SK-N-SH (cell line): ENCODE data around the gene TEX52. TPM values are rescaled to one million over a fixed set of nuclear protein-coding genes. Genes with fewer than 3 reads are reported as not detected.
"Not testable (repeated sequence)": the region's sequence is repeated elsewhere in the genome, so short reads cannot be mapped to it uniquely, and the experiment has no call there.

ENCODE experiments used
- CTCF ChIA-PET: fragments of 300-600, 350-600 bp; formaldehyde crosslinking; extraction: SDS; loops from one replicate; lab custom pipeline; 2021; lab: Yijun Ruan, JAX
- POLR2A ChIA-PET: fragments of 350-600 bp; sonication (Branson Sonifier 250); formaldehyde crosslinking; extraction: SDS; loops from one replicate; lab custom pipeline; 2020; ENCODE audit warnings: antibody characterized with exemption, inconsistent platforms; lab: Yijun Ruan, JAX
- DNase-seq: peaks from one replicate; pipeline ENCODE4 v3.0.0; 2012
- H2AFZ ChIP-seq: fragments of 200-600 bp; sonication (generic); 2 replicates; pipeline ENCODE4 v1.8.1; 2016; ENCODE audit warnings: antibody characterized with exemption, mild to moderate bottlenecking, low read depth
- H3F3A ChIP-seq: fragments of 200-600 bp; sonication (generic); replicated peaks from 2 replicates; pipeline ENCODE3; 2016; ENCODE audit warnings: antibody characterized with exemption, mild to moderate bottlenecking; ENCODE audit not compliant: insufficient read depth
- H3K27ac ChIP-seq, 2 experiments: fragments of 200-500 bp in 1 of 2; fragments of 200-600 bp in 1 of 2; sonication (Bioruptor generic) in 1 of 2; sonication (generic), shearing (Covaris generic) in 1 of 2; 2 replicates each; pipeline versions ENCODE4 v1.5.1 to v1.6.1; 2014 to 2016; ENCODE audit warnings: low read depth in 2 of 2, inconsistent platforms in 1 of 2, low read length in 1 of 2, mild to moderate bottlenecking in 1 of 2, mixed read lengths in 1 of 2
- H3K27me3 ChIP-seq: fragments of 200-600 bp; sonication (generic), shearing (Covaris generic); 2 replicates; pipeline ENCODE4 v1.6.1; 2016; ENCODE audit warnings: mixed run types; ENCODE audit not compliant: insufficient read depth
- H3K36me3 ChIP-seq, 2 experiments: fragments of 200-500 bp in 1 of 2; fragments of 200-600 bp in 1 of 2; sonication (Bioruptor generic) in 1 of 2; sonication (generic) in 1 of 2; replicated peaks in 1 of 2; 2 replicates each; pipeline versions ENCODE3 to v1.5.1; 2014 to 2016; ENCODE audit warnings: low read length in 1 of 2, mild to moderate bottlenecking in 1 of 2; ENCODE audit not compliant: insufficient read depth in 2 of 2, control insufficient read depth in 1 of 2
- H3K4me1 ChIP-seq, 2 experiments: fragments of 200-500 bp in 1 of 2; fragments of 200-600 bp in 1 of 2; sonication (Bioruptor generic) in 1 of 2; sonication (generic), shearing (Covaris generic) in 1 of 2; 2 replicates each; pipeline versions ENCODE4 v1.5.1 to v1.6.1; 2014 to 2016; ENCODE audit warnings: low read depth in 1 of 2, low read length in 1 of 2, mixed run types in 1 of 2; ENCODE audit not compliant: insufficient read depth in 2 of 2, control insufficient read depth in 1 of 2
- H3K4me2 ChIP-seq: fragments of 200-600 bp; sonication (generic), shearing (Covaris generic); 2 replicates; pipeline ENCODE4 v1.6.1; 2017; ENCODE audit warnings: mixed run types
- H3K4me3 ChIP-seq, 2 experiments: fragments of 200-500 bp in 1 of 2; fragments of 200-600 bp in 1 of 2; sonication (Bioruptor generic) in 1 of 2; sonication (generic), shearing (Covaris generic) in 1 of 2; 2 replicates each; pipeline versions ENCODE4 v1.5.1 to v1.8.1; 2014 to 2016; ENCODE audit warnings: low read depth in 2 of 2, inconsistent platforms in 1 of 2, low read length in 1 of 2, mild to moderate bottlenecking in 1 of 2, mixed read lengths in 1 of 2, moderate library complexity in 1 of 2
- H3K79me2 ChIP-seq: fragments of 200-600 bp; sonication (generic); 2 replicates; pipeline ENCODE4 v1.8.1; 2017; ENCODE audit warnings: mild to moderate bottlenecking; ENCODE audit not compliant: insufficient read depth
- H3K9ac ChIP-seq: fragments of 200-600 bp; sonication (generic); 2 replicates; pipeline ENCODE4 v1.6.1; 2017; ENCODE audit warnings: mixed run types
- H3K9me2 ChIP-seq: fragments of 200-600 bp; sonication (generic); 2 replicates; pipeline ENCODE4 v1.6.1; 2017; ENCODE audit warnings: mixed run types
- H3K9me3 ChIP-seq: fragments of 200-600 bp; sonication (generic); 2 replicates; pipeline ENCODE4 v1.6.1; 2017; ENCODE audit warnings: mixed run types, mild to moderate bottlenecking, moderate library complexity
- H4K20me1 ChIP-seq: fragments of 200-600 bp; sonication (generic); 2 replicates; pipeline ENCODE4 v1.6.1; 2017; ENCODE audit warnings: mild to moderate bottlenecking, mixed run types; ENCODE audit not compliant: insufficient read depth
- CHD2 ChIP-seq: fragments of 150-350 bp; IDR thresholded peaks from 2 replicates; pipeline ENCODE4 v1.6.1; 2018; ENCODE audit warnings: low read length; ENCODE audit not compliant: partially characterized antibody
- CTCF ChIP-seq: fragments of 200-600 bp; sonication (generic); IDR thresholded peaks from 2 replicates; pipeline ENCODE4 v1.6.1; 2017; ENCODE audit warnings: antibody characterized with exemption, mild to moderate bottlenecking, moderate library complexity
- ELF1 ChIP-seq: IDR thresholded peaks from 2 replicates; pipeline ENCODE4 v1.4.0; 2012
- FOSL2 ChIP-seq: IDR thresholded peaks from 2 replicates; pipeline ENCODE4 v1.4.0; 2012; ENCODE audit warnings: low read depth, mild to moderate bottlenecking, moderate library complexity, borderline replicate concordance
- FOXJ3 ChIP-seq: sonication (generic); formaldehyde crosslinking; IDR thresholded peaks from 2 replicates; pipeline ENCODE4 v1.5.1; 2020; ENCODE audit warnings: mild to moderate bottlenecking, missing genetic modification reagents
- GABPA ChIP-seq: IDR thresholded peaks from 2 replicates; pipeline ENCODE4 v1.4.0; 2012; ENCODE audit warnings: low read depth, mild to moderate bottlenecking
- GATA2 ChIP-seq: sonication (generic); formaldehyde crosslinking; IDR thresholded peaks from 2 replicates; pipeline ENCODE4 v1.5.0; 2020; ENCODE audit warnings: mild to moderate bottlenecking, missing genetic modification reagents
- IRF3 ChIP-seq: fragments of 150-350 bp; IDR thresholded peaks from 2 replicates; pipeline ENCODE4 v1.6.1; 2016; ENCODE audit warnings: mild to moderate bottlenecking, low read depth, low read length
- JUND ChIP-seq: IDR thresholded peaks from 2 replicates; pipeline ENCODE4 v1.4.0; 2012
- MXI1 ChIP-seq: IDR thresholded peaks from 2 replicates; pipeline ENCODE4 v1.6.1; 2012; ENCODE audit warnings: mild to moderate bottlenecking, low read depth, low read length, improper control_type of control experiment
- NFIC ChIP-seq: IDR thresholded peaks from 2 replicates; pipeline ENCODE4 v1.4.0; 2012; ENCODE audit warnings: borderline replicate concordance
- SIN3A ChIP-seq: IDR thresholded peaks from 2 replicates; pipeline ENCODE4 v1.6.1; 2012; ENCODE audit warnings: low read depth, mild to moderate bottlenecking, low read length, moderate library complexity, borderline replicate concordance
- TEAD4 ChIP-seq: IDR thresholded peaks from 2 replicates; pipeline ENCODE4 v1.4.0; 2012; ENCODE audit warnings: mild to moderate bottlenecking, borderline replicate concordance; ENCODE audit not compliant: insufficient read depth
- USF2 ChIP-seq: fragments of 150-350 bp; IDR thresholded peaks from 2 replicates; pipeline ENCODE4 v1.6.1; 2017; ENCODE audit warnings: antibody characterized with exemption, low read length, low read depth, borderline replicate concordance
- ZBTB33 ChIP-seq: IDR thresholded peaks from 2 replicates; pipeline ENCODE4 v1.4.0; 2012; ENCODE audit warnings: low read depth, borderline replicate concordance
- WGBS: methylation state at CpG from one replicate; pipeline ENCODE4 v1.1.6; 2017; ENCODE audit warnings: low lambda C conversion rate; 5-methylcytosine and 5-hydroxymethylcytosine counted together
- polyA plus RNA-seq, 3 experiments: library from polyadenylated mRNA; depleted of rRNA; stranded (reverse); fragments of >200 nt; gene quantifications; 2 replicates each; pipeline ENCODE4 v1.2.3, GENCODE V29; 2012
- TF ChIP-seq, protein P1 (sequence below): IDR thresholded peaks from 2 replicates; pipeline ENCODE4 v1.4.0; 2012; ENCODE audit warnings: low read depth, borderline replicate concordance

TEX52 gene
- polyA plus RNA-seq, 1 of the 3 experiments (the other 2 are of a cell fraction), result not detected

- H4K20me1 ChIP-seq, result no peaks in the 10 kb centered on the region
- no peaks in the 10 kb centered on the region for H3K9me3 ChIP-seq
- no peak overlapping the region for H3K9ac ChIP-seq
- H3K27me3 ChIP-seq, result no peaks in the 10 kb centered on the region
- no peak overlapping the region for H2AFZ ChIP-seq
- CTCF ChIA-PET, result interaction anchor here (0.9 to 2.8 kb wide), 5 partner anchors 10 to 80 kb away, joined by 3 to 15 read pairs (median 5); no protein-coding TSS in a partner anchor
- no peaks in the 10 kb centered on the region; the same call in 1 of the 2 replicates for H3K79me2 ChIP-seq
- peaks cover 10% of the 10 kb centered on the region for H3F3A ChIP-seq
- no peaks in the 10 kb centered on the region for H3K9me2 ChIP-seq
- no peaks in the 10 kb centered on the region for H3K4me1 ChIP-seq
- peaks cover 18 to 26% of the 10 kb centered on the region in 2 experiments for H3K36me3 ChIP-seq
- H3K27ac ChIP-seq, result no peak overlapping the region
- no peak overlapping the region for H3K4me3 ChIP-seq
- POLR2A ChIA-PET, result interaction anchor here (0.6 to 1.2 kb wide), 2 partner anchors 12 to 21 kb away, joined by 3 read pairs; partner anchors contain the start of genes FOXM1 and RHNO1
- DNase-seq, result no peak
- TF ChIP-seq TEAD4, result no peak
- no peak for TF ChIP-seq CTCF
- no peak for TF ChIP-seq NFIC
- TF ChIP-seq, protein P1, sequence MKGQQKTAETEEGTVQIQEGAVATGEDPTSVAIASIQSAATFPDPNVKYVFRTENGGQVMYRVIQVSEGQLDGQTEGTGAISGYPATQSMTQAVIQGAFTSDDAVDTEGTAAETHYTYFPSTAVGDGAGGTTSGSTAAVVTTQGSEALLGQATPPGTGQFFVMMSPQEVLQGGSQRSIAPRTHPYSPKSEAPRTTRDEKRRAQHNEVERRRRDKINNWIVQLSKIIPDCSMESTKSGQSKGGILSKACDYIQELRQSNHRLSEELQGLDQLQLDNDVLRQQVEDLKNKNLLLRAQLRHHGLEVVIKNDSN, result no peak
- no peak for TF ChIP-seq CHD2
- TF ChIP-seq IRF3, result no peak
- no peak for TF ChIP-seq GABPA
- no peak for TF ChIP-seq FOXJ3
- TF ChIP-seq MXI1, result no peak
- no peak for TF ChIP-seq ELF1
- no peak for TF ChIP-seq JUND
- TF ChIP-seq GATA2, result no peak
- TF ChIP-seq SIN3A, result no peak
- no peak for TF ChIP-seq FOSL2
- TF ChIP-seq ZBTB33, result no peak
- TF ChIP-seq USF2, result no peak
- no peak overlapping the region for H3K4me2 ChIP-seq
- WGBS, result 100% methylated on average over 7 of the region's 9 CpGs
These were observed 7.4 kb upstream of the TEX52 start for GRCh38 chr12:2864198-2864597.

DNA sequence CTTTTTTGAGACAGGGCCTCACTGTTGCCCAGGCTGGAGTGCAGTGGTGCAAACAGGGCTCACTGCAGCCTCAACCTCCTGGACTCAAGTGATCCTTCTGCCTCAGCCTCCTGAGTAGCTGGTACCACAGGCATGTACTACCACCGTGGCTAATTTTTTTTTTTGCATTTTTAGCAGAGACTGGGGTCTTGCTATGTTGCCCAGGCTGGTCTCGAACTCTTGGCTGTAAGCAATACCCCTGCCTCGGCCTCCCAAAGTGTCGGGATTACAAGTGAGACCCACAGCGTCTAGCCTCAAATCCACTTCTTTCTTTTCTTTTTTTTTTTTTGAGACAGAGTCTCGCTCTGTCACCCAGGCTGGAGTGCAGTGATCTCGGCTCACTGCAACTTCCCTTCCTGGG, 6.6 kb upstream of the TEX52 start:
- H3K9me2 ChIP-seq, H3K9me3 ChIP-seq, DNase-seq, H3K4me1 ChIP-seq, H4K20me1 ChIP-seq, H3K27ac ChIP-seq, H3K4me2 ChIP-seq, H2AFZ ChIP-seq, H3K27me3 ChIP-seq, POLR2A ChIA-PET, H3K9ac ChIP-seq, H3K79me2 ChIP-seq, H3K4me3 ChIP-seq: not testable (repeated sequence)
- 90% methylated on average over 7 of the region's 7 CpGs for WGBS
- peaks cover 10% of the 10 kb centered on the region for H3F3A ChIP-seq
- CTCF ChIA-PET, result interaction anchor here (1.1 to 2.8 kb wide), 3 partner anchors 9 to 22 kb away, joined by 4 to 15 read pairs (median 6); no protein-coding TSS in a partner anchor
- H3K36me3 ChIP-seq, result peaks cover 23 to 25% of the 10 kb centered on the region in 2 experiments
